Measurements from ENCODE around the gene ARHGAP26.

The ARHGAP26 gene

DNA sequence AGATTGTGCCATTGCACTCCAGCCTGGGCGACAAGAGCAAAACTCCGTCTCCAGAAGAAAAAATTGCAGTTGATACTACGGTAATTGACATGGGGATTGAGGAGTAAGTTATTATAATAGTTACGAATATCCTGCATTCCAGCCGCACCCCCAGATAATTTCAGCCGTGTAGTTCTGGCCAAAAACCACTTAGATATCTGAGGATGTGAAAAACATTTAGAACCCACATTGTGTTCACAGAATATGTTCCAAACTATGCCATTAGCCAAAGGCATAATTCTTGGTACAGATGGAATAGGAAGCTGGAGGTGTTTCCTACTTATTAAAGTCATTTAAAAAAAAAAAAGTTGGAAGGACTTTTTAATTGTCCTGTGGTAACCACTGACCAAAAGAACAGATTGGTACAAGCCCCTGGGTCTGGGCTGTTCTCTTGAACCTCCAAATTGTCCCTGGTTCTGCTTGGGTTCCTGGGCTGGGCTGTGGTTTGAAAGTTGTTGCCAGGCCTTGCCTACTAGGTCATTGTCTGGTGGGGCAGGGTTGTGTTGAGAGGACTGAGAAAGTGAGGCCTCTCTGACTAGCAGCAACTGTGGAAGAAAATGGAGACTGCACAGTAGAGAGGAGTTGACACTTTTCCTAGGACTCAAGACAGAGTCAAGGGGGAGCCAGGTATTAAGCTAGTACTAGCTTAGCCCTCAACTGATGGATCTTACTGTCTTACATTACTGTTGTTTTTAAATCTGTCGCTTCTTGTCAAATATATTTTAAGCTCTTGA is 434.5 kb downstream of the ARHGAP26 start:
- DNase-seq: no peak

DNA sequence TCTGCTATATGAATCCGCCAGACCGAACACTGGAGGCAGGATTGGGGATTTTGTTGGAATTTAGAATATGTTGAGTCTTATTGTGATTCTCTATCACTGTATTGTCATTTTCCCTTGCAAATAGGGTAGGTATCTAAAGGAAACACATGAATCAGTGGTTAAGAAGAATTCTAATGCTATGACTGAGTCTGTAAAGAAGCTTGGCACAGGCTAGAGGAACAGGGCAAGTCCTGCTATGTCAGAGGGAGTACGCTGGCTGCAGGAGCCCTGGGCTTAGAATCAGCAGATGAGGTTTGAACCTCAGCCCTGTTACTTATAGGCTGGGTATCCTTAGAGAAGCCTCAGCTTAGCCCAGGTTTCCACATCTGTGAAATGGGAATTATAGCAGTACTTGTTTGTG is 435.2 kb downstream of the ARHGAP26 start:
- peak; percentile 31 for DNase-seq

DNA sequence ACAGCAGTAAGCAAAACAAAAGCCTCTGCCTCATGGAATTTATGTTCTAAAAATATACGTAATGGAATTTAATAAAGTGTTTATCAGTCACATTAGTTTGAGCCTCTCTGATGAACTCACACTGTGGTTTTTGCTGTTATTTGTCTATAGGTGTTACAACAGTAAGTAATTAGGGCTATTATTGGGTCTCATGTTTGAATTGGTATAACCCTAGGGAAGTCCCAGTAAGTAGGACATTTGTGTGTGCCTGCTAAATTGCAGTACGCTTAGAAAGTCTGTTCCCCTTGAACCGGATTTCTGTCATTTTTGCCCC is 435.7 kb downstream of the ARHGAP26 start:
- DNase-seq: no peak

DNA sequence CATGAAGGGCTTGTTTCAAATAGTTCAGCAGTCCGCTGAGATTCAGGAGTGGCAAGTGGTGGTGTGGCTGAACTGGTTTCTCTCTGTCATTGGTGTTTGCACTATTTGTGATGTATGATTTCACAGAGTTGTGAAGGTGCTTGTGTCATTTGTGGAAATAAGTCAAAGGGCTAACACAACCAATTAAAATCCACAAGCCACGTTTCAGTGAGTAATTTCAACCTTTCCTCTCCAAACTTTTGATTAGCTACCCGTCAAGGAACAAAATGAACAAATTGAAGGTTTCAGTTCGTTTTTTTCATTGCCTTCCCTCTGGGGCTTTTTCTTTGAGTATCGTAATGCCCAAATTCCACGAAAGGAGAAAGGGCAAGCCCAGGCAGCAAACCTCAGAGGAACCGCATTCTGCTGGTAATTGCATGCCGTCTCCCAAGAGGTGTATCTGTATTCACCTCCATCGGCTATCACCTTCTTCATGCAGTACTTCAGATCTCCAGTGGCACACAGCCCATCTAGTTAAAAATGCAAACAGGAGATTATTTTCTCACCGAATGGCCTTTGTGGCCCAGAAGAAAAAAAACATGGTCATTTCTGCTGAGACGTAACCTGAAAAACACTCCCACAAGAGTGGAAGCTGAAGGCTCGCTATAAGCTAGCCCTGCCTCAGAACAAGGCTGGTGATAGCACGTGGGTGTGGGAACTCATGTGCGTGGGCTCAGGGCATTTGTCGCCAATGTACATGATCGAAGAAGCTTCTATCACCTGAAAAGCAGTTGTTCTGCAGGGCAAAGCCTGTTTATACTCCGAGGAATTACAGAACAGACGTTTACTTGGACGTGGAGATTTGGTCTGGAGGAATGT is 436.2 kb downstream of the ARHGAP26 start:
- DNase-seq: no peak

DNA sequence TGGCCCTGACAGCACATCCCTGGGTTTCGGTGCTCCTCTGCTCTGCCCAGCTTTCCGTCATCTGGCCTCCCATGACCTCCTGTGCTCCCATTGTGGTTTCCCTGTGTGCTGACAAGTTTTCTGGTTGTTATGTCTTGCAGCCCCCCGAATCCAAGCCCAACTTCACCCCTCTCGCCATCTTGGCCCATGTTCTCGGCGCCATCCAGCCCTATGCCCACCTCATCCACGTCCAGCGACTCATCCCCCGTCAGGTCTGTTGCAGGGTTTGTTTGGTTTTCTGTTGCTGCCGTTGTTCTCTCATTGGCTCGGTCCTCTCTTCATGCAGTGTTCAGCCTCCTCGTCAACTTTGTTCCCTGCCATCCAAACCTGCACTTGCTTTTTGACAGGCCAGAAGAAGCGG is 436.9 kb downstream of the ARHGAP26 start:
- DNase-seq: no peak

DNA sequence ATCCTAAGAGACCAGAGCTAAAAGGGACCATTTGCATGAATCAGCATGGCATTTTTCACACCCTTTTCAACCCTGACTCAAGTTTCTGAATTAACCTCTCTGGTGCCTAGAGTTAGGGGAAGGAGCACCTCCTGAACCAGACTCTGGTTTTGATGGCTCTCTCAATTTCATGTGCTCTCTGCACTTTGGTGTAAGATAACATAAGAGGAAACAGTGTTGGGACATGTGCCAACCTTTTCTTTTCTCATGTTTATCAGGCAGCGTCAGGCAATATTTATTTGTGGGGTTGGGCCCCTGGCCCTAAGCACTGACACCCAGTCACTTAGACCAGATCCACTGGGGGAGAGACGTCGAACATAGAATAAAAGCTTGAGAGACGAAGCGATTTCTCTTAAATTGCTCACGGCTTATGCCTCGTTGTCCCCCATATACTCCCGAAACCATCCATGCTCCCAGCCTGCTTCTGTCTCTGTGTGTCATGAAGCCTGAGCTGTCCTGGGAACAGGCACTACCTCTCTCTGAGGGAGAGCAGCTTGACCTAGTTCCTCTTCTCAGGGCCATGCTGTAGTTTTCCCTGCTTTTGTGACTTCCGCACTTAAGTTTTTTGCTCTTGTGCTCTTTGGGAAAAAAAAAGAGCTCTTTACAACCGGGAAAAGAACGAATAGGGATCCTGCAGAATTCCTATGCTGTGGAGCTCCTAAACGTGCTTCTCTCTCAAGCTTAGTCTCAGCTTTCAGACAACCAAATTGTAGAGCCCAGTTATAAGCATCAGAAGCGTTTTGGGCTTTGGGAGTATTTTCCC is 437.6 kb downstream of the ARHGAP26 start:
- peak; percentile 96 for DNase-seq

DNA sequence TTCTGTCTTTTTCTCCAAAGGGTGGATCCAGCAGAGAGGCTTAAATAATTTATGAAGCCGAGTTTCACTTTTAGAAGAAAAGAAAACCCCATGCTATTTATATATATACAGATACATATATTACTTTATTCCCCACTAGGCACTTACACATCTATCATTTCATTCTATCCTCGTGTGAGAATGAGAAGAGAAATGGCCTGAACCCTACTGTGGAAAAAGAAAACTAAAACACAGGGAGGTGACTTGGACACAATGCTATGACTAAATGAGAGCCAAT is 438.1 kb downstream of the ARHGAP26 start:
- no peak for DNase-seq

DNA sequence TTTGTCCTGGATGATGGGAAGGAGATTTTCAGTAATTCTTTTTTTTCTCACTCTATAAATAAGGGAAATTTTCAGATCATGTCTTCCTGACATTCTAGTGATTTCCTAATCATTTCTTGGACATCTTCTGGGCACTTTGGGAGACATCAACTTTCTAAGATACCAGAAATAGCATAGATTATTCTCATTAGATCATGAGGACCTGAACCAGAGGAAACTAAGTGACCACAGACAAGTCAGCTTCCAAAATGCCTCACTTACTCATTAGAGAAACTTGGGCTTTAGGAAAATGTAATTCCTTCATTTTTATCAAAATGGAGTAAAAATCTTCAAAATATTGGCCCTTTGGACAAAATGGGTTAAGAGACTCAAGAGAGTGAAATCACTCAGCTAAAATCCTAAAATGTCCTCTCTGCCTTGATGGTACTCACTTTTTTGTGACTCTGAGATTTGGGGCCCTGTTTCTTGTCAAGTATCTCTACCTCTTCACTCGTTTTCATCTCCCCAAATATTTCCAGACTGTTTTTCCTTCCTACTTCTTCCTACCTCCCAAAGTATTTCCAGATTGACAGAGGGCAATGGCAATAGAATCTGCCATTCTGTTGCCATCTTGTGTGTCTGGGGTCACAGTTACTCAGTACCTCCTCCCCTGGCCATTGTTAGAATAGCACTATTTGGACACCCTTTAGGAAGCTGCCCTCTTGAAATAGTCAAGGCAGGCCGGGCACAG is 438.8 kb downstream of the ARHGAP26 start:
- peak; percentile 36 for DNase-seq

DNA sequence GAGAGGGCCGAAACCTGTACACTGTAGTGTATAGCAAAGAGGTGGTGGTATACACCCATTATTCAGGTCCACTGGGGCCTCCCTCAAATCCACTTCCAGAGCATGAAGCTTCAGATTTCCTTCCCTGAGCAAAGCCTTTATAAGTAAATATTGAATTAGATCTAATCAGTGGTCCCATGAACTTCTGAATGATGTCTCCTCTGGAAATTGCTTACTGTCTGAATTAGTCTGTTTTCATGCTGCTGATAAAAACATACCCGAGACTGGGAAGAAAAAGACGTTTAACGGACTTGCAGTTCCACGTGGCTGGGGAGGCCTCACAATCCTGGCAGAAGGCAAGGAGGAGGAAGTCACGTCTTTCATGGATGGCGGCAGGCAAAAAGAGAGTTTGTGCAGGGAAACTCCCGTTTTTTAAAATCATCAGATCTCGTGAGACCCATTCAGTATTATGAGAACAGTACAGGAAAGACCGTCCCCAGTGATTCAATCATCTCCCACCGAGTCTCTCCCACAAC is 439.8 kb downstream of the ARHGAP26 start:
- no peak for DNase-seq

DNA sequence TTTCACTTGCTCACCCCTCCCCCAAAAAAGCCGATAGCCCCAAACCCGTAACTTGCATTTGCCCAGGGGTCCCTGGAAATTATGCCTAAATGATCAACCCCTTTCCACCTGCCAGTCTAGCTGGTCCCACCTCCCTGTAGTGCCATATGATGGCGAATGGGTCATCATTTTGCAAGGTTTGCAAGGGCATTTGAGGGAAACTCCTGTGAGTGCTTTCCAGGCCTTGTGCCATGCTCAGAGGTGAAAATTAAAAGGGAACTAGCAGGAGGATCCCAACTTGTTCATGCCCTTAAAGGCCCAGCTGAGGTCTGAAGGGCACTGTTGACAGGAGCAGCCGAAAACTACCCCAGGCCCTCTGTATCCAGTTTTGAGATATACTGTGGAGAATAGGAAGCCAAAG is 440.4 kb downstream of the ARHGAP26 start:
- DNase-seq: no peak

DNA sequence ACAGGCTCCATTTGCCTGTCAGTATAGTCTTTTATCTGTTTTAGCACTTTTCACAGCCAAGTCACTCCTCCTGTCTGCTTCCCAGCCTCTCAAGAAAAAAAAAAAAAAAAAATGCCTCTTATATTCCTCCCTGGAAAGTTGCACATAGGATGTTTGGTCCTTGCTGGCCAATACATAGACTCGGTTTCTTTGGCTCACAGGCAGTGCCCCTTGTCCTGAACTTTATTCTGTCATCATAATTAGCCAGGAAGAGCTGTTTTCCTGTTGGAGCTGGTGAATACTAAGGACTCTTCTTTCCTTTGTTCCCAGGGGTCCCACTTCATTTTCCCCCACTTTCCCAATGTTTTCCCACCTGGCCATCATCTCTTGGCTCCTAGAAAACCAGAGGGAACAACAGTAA is 442.1 kb downstream of the ARHGAP26 start:
- DNase-seq: no peak

DNA sequence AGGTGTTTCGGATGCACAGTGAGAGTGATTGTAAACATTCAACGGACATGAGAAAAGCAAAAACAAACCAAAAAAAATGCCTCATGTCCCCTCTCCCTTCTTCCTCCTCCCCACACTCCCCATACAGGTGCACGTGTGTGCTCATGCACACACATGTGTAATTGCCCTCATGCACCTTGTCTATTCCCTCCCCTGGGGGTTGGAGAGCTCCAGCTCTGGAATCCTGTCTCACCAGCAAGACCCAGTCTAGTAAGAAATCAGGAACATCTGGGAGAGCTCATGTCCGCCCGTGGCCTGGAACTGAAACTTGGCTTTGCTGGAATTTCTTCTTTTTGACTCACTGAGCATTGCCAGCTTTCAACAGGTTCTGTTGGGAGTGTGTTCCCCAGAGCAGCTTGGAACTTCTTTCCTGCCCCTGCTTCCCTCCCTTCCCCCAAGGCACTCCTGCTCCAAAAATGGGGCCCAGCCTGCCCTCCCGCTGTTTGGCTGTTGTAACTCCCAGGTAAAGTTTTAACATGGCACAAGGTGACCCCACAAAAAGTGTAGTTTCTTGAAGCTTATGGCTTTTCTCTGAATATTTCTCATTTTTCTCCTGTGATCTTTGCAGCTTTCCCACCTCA is 443.2 kb downstream of the ARHGAP26 start:
- no peak for DNase-seq

DNA sequence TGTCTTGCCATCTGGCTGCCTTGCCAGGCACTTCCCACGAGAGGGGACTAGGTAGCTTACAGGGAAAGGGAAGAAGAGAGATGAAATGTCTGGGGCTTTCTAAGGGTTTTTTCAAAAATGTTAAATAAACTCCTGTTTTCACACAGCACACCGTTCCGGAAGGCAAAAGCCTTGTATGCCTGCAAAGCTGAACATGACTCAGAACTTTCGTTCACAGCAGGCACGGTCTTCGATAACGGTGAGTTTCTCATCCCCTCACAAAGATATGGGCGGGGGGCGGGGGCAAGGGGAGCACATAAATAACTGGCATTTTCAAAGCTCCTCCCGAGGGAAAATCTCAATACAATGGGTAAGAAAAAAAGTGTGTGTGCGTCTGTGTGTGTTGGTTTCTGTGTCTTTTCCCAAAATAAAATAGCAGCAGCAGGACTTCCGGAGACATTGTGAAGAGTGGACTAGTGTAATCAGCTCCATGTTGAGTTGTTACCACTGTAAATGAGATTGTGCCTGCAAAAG is 443.7 kb downstream of the ARHGAP26 start:
- no peak for DNase-seq

DNA sequence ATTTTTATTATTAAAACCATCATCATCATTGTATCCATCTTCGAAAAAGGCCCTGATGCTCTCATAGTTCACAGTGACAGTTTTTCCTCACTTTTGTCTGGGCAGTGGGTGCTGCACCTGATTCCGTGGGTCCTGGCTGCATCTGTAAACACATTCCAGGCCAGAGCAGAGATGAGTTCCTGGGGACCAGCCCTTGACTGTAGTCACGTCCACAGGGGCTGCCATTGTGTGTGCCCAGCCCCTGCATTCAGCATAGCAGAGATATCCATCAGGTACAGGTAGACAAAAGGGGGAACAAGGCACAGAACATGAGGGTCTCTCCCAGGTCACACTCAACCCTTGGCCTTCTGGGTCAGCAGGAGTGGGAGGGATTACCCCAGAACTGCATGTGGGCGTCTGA is 444.3 kb downstream of the ARHGAP26 start:
- no peak for DNase-seq

DNA sequence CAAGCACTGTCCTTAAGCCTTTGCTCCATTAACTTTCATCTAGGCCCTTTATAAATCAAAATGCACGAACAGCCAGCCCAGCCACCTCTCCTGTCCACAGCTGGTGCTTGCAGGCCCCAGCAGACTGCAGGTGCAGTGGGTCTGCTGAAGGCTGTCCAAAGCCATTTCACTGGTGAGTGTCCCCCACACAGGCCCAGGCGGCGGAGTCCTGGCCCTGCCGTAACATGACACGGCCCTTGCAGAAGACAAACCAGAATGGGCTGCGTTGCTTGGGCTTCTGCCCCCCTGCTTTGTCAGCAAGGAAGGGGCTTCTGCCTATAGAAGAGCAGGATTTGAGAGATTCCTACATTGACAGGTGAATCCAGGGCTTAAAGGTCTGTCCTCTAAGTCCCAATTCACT is 444.7 kb downstream of the ARHGAP26 start:
- no peak for DNase-seq

DNA sequence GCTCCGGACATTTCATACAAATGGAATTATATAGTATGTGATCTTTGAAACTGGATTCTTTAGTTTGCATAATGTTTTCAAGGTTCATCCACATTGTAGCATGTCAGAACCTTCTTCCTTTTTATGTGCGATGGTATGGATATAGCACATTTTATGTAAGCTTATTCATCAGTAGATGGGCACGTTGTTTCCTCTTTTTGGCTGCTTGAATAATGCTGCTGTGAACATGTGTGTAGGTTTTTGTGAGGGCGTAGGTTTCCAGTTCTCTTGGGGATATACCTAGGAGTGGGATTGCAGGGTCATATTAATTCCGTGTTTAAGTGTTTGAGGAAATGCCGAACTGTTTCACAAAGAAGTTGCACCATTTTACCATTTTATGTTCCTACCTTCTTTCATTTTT is 445.5 kb downstream of the ARHGAP26 start:
- DNase-seq: peak; percentile 44

DNA sequence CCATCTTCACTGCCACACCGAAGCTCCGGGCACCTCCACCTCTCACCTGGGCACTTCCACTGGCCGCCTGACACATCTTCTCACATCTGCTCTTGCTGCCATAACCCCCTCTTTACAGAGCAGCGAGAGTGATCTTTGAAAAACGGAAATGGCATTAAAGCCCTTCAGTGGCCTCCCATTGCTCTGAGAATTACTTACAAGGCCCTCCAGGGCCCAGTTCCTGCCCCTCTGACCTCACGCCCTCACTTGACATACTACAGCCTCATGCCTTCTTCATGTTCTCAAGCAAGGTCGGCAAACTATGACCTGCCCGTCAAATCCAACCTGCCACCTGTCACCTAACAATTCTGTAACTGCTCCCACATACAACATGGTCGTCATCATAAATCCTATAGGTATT is 446.0 kb downstream of the ARHGAP26 start:
- no peak for DNase-seq

DNA sequence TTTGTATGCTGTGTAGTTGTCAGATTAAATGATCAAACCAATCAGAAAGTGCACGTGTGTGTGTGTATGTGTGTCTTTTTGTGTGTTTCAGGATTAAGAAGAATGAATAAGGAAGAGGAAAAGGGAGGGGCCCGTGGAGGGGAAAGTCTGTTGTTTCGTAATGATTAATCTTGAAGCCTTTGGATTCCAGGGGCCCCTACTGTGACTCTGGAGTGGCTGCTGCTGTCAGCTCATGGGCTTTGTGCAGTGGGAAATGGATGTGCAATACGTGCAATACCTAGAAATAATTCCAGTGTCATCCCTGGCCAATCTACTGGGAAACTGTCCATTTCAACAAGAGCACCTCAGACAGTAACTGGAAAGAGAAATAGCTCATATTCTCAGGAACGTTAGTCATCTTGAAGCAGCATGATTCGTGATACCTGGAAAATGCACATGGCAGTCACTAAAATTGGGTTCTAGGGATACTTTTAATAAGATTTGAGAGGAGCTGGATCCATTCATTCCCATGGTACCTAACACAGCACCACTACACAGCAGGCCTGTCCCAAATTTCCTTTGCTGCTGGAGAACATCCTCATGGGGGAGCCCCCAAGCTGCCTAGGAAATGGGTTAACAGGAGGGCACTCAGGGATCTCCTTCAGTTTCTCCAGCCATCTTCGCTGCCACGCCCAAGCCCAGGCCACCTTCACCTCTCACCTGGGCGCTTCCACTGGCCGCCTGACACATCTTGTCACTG is 447.1 kb downstream of the ARHGAP26 start:
- DNase-seq: peak; percentile 47

DNA sequence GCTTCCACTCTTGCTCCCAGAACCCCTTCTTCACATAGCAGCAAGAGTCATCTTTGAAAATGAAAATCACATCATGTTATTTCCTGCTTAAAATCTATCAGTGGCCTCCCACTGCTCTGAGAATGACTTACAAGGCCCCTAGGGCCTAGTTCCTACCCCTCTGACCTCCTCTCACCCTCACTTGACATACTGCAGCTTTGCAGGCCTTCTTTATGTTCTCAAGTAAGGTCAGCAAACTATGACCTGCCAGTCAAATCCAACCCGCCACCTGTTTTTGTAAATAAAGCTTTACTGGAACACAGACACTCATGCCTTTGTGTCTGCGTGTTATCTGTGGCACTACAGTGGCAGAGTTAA is 447.6 kb downstream of the ARHGAP26 start:
- DNase-seq: no peak

DNA sequence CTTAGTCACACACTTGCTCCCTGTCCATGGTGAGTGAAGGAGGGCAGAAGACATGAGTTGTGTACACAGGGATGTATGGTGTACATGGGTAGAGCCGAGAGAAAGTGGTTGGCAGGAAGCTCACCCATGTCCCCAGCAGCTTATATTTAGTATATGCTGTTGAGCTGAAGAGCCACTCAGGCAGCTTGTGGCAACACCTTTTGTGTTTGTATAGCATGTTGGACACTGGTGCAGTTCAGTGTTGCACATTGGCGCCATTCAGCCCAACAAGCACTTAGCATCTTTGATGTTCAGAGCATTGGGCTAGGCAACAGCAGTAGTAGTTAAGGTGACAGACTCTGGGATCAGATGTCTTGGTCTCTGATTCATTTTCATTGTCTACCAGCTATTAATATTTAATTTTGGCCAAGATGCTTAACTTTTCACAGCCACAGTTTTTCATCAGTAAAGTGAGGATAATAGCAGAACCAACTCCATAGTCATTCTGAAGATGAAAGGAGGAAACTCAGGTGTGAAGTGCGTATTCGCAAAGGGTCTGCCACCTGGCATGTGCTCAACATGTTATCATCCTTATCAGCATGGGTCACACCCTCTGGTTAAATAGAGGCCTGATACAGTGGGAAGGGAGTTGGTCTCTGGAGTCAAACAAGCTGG is 448.5 kb downstream of the ARHGAP26 start:
- no peak for DNase-seq

DNA sequence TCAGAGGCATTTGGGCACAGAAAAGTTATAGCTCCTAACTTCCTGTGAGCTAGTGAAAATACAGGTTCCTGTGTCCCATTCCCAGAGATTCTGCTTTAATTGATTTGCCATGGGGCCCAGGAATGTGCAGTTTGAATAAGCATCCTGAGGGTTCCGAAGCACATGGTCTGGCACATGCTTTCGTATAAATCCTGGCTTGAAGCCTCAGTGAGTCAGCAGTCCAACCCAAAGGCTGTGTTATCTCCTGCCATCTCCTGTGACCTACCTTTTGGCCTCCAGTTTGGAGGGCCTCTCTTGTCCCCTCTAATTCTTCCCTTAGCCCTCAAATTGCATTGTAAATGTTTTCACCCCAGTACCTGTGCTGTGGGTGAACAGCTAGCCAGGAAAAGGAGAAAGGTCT is 449.5 kb downstream of the ARHGAP26 start:
- DNase-seq: peak; percentile 37
